CD4-positive, alpha-beta T cell (primary cell): ENCODE measurements around the gene VEGFA. TPM values are rescaled to one million over a fixed set of nuclear protein-coding genes. Genes with fewer than 3 reads are reported as not detected.

Source experiments
- ATAC-seq: fragments of 200-7000 bp; cut with Tn5 transposase; one replicate; pipeline ENCODE4 v1.10.0; 2022; ENCODE audit warnings: mild to moderate bottlenecking; ENCODE audit not compliant: poor library complexity
- CTCF ChIA-PET: fragments of 350-600 bp; sonication (Branson Sonifier 250); formaldehyde crosslinking; loops from one replicate; lab custom pipeline; 2021; ENCODE audit warnings: antibody characterized with exemption, inconsistent platforms; lab: Charles Lee
- POLR2A ChIA-PET: fragments of 350-600 bp; sonication (Branson Sonifier 250); formaldehyde crosslinking; loops from one replicate; lab custom pipeline; 2021; ENCODE audit warnings: antibody characterized with exemption, inconsistent platforms; lab: Charles Lee
- DNase-seq, 14 experiments: peaks; one replicate each; pipeline ENCODE4 v3.0.0-alpha.2; 2013 to 2020; ENCODE audit warnings: mixed read lengths in 2 of 14
- H3K27ac ChIP-seq, 2 donors: one replicate each; pipeline versions ENCODE4 v1.5.1 to v1.7.0; 2013; ENCODE audit warnings: low read length in 2 of 2, low read depth in 1 of 2, mild to moderate bottlenecking in 1 of 2
- H3K27me3 ChIP-seq, 2 experiments: 1 replicate in 1 of 2; 2 replicates in 1 of 2; pipeline versions ENCODE4 v1.6.1 to v1.7.0; 2013; ENCODE audit warnings: low read length in 2 of 2, control low read depth in 1 of 2, mild to moderate bottlenecking in 1 of 2, moderate library complexity in 1 of 2; ENCODE audit not compliant: insufficient read depth in 2 of 2, control insufficient read depth in 1 of 2
- H3K36me3 ChIP-seq: one replicate; pipeline ENCODE4 v1.6.1; 2013; ENCODE audit warnings: low read length, control low read depth; ENCODE audit not compliant: insufficient read depth
- H3K4me1 ChIP-seq: one replicate; pipeline ENCODE4 v1.6.1; 2013; ENCODE audit warnings: low read length, control low read depth; ENCODE audit not compliant: insufficient read depth
- H3K4me3 ChIP-seq: one replicate; pipeline ENCODE4 v1.5.1; 2013; ENCODE audit warnings: mild to moderate bottlenecking, low read length, moderate library complexity
- H3K9me3 ChIP-seq, 2 experiments: 1 replicate in 1 of 2; 2 replicates in 1 of 2; pipeline versions ENCODE4 v1.6.1 to v1.7.0; 2013; ENCODE audit warnings: low read length in 2 of 2, mild to moderate bottlenecking in 2 of 2, control low read depth in 1 of 2, moderate library complexity in 1 of 2; ENCODE audit not compliant: control insufficient read depth in 1 of 2, insufficient read depth in 1 of 2
- H3K27ac Mint-ChIP-seq: one replicate; pipeline ENCODE4 v1.8.0; 2020; ENCODE audit warnings: mixed read lengths
- H3K27me3 Mint-ChIP-seq: one replicate; pipeline ENCODE4 v1.8.0; 2021; ENCODE audit warnings: mixed read lengths
- H3K36me3 Mint-ChIP-seq: one replicate; pipeline ENCODE4 v1.8.0; 2021; ENCODE audit warnings: low read depth, mixed read lengths
- H3K4me1 Mint-ChIP-seq: one replicate; pipeline ENCODE4 v1.8.0; 2021; ENCODE audit warnings: low read depth, mixed read lengths
- H3K4me3 Mint-ChIP-seq: one replicate; pipeline ENCODE4 v1.8.0; 2020; ENCODE audit warnings: mild to moderate bottlenecking, mixed read lengths
- H3K9me3 Mint-ChIP-seq: one replicate; pipeline ENCODE4 v1.8.0; 2020; ENCODE audit warnings: mixed read lengths
- intact Hi-C, 2 experiments: fragments of 100-400 bp; cut with DNase I in 1 of 2; cut with micrococcal nuclease in 1 of 2; formaldehyde crosslinking; loops; one replicate each; pipeline versions ENCODE4 v1.15.1 to v1.9.0; 2023 to 2025; cut with DNase I, micrococcal nuclease
- total RNA-seq, 174 experiments: library from RNA in 2 of 174; stranded (reverse) in 2 of 174; gene quantifications; one replicate each; pipeline ENCODE4 v1.2.3 and lab custom pipeline; 2021 to 2026
- TF ChIP-seq, protein P1 (sequence below): fragments of 200-600 bp; IDR thresholded peaks from one replicate; pipeline ENCODE4 v1.8.0; 2022; ENCODE audit warnings: antibody characterized with exemption, mild to moderate bottlenecking

VEGFA gene
- total RNA-seq, 2 experiments from 2014 or later: 3.5 to 3.7 TPM

DNA sequence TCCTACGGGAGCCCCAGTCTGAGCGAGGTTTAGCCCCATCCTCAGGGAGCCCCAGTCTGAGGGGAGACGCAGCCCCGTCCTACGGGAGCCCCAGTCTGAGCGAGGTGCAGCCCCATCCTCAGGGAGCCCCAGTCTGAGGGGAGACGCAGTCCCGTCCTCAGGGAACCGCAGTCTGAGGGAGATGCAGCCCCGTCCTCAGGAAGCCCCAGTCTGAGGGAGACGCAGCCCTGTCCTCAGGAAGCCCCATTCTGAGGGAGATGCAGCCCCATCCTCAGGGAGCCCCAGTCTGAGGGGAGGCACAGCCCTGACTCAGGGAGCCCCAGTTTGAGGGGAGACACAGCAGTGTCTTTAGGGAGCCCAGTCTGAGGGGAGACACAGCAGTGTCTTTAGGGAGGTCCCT is 27.9 kb downstream of the VEGFA start:
- ATAC-seq: no peak
- no peaks in the 10 kb centered on the region for H3K27me3 Mint-ChIP-seq
- H3K36me3 Mint-ChIP-seq: no peaks in the 10 kb centered on the region
- no peak for DNase-seq
- H3K36me3 ChIP-seq: no peaks in the 10 kb centered on the region
- no peak overlapping the region for H3K4me3 ChIP-seq
- CTCF ChIA-PET: no interaction called here
- H3K4me3 Mint-ChIP-seq: no peak overlapping the region
- POLR2A ChIA-PET: no interaction called here
- TF ChIP-seq, protein P1, sequence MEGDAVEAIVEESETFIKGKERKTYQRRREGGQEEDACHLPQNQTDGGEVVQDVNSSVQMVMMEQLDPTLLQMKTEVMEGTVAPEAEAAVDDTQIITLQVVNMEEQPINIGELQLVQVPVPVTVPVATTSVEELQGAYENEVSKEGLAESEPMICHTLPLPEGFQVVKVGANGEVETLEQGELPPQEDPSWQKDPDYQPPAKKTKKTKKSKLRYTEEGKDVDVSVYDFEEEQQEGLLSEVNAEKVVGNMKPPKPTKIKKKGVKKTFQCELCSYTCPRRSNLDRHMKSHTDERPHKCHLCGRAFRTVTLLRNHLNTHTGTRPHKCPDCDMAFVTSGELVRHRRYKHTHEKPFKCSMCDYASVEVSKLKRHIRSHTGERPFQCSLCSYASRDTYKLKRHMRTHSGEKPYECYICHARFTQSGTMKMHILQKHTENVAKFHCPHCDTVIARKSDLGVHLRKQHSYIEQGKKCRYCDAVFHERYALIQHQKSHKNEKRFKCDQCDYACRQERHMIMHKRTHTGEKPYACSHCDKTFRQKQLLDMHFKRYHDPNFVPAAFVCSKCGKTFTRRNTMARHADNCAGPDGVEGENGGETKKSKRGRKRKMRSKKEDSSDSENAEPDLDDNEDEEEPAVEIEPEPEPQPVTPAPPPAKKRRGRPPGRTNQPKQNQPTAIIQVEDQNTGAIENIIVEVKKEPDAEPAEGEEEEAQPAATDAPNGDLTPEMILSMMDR: no peak
- peaks cover 13% of the 10 kb centered on the region for H3K4me1 ChIP-seq
- intact Hi-C loops: no loop called here
- H3K9me3 Mint-ChIP-seq: no peaks in the 10 kb centered on the region
- H3K9me3 ChIP-seq: no peaks in the 10 kb centered on the region
- no peaks in the 10 kb centered on the region for H3K4me1 Mint-ChIP-seq
- no peak overlapping the region for H3K27ac ChIP-seq
- H3K27me3 ChIP-seq: peaks cover 0 to 2% of the 10 kb centered on the region in 2 experiments
- no peak overlapping the region for H3K27ac Mint-ChIP-seq

DNA sequence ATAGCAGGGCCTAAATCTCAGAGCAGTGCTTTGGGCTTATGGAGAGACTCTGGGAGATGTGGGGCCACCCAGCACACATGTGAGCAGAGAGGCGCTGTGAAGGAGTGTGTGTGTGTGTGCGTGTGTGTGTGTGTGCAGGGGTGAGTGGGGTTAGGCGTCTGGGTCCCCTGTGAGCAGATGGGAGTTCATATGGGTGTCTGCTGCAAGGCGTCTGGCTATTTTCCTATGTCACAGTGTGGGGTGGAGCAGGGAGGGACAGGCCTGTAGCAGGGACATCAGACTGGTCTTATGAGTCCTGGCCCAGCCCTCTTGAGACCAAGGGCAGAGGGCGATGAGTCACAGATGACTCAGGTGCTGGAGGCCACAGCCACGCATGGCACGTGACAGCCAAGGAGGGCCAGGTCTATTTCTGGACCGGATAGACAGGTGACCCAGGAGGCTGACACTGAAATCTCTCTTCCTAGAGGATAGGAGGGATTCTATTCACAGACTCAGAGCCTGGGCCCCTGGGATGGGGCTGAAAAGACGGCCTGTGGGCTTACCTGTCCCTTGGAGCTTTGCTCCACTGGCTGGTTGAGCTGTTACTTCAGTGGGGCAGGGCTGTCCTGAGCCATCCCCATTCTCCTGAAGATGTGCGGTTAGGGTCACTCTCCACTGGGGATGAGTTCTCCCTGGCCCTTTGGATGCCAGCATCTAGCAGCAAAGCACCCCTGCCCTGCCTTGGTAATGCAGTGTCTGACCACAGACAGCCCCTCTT is 28.9 kb downstream of the VEGFA start:
- H3K36me3 ChIP-seq: no peaks in the 10 kb centered on the region
- intact Hi-C loops: no loop called here
- H3K27me3 ChIP-seq: peaks cover 0 to 2% of the 10 kb centered on the region in 2 experiments
- POLR2A ChIA-PET: no interaction called here
- no peak overlapping the region for H3K27ac ChIP-seq
- no peak overlapping the region for H3K4me3 ChIP-seq
- Mint-ChIP-seq H3K9me3 (no peaks in the 10 kb centered on the region), H3K4me1 (no peaks in the 10 kb centered on the region), H3K27me3 (no peaks in the 10 kb centered on the region), H3K27ac (no peak overlapping the region), H3K4me3 (no peak overlapping the region), H3K36me3 (no peaks in the 10 kb centered on the region)
- no peak for ATAC-seq
- CTCF ChIA-PET: no interaction called here
- DNase-seq: peak in 2 of 14 experiments; percentile 53 to 67
- TF ChIP-seq, protein P1: no peak
- no peaks in the 10 kb centered on the region for H3K9me3 ChIP-seq
- peaks cover 13% of the 10 kb centered on the region for H3K4me1 ChIP-seq

DNA sequence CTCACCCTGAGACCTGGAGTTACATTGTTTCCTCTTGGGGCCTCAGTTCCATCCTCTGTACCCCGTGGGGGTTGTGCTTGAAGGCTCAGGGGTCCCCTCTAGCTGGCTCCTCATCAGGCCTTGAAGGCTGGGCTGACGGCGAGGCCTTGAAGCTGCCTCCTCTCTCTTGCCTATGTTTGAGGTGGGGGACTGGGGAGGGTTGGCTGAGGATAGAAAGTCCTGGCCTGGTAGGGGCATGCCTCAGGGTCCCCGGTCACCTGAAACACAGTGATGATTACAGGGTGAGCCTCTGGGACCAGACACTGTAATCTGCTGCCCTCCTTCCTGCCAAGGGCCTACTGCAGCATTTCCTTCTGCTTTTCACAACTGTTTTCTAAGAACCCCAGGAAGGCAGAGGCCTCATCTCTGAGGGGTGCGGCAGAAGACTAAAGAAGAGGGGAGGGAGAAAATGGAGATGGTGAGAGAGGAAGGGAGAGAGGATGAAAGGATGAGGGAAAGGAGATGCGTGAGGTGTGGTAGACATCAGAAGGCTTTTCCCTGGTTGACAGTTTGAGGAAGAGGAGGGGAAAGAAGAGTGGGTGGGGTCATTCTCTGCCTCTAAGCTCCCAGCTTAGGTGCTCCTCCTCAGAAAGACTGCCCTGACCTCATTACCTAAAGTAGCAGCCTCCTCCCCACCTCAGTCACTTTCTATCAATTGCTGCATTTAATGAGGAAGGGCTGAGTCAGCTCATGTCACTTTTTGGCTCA is 29.7 kb downstream of the VEGFA start:
- no peaks in the 10 kb centered on the region for H3K4me1 Mint-ChIP-seq
- H3K27me3 ChIP-seq: peaks cover 0 to 2% of the 10 kb centered on the region in 2 experiments
- H3K36me3 ChIP-seq: no peaks in the 10 kb centered on the region
- intact Hi-C loops: no loop called here
- no peaks in the 10 kb centered on the region for H3K9me3 Mint-ChIP-seq
- H3K9me3 ChIP-seq: no peaks in the 10 kb centered on the region
- H3K4me3 Mint-ChIP-seq: no peak overlapping the region
- ATAC-seq (no peak), DNase-seq (peak in 1 of 14 experiments; percentile 18)
- H3K36me3 Mint-ChIP-seq: no peaks in the 10 kb centered on the region
- no peaks in the 10 kb centered on the region for H3K27me3 Mint-ChIP-seq
- peaks cover 13% of the 10 kb centered on the region for H3K4me1 ChIP-seq
- H3K27ac ChIP-seq: no peak overlapping the region
- ChIA-PET POLR2A (no interaction called here), CTCF (no interaction called here)
- TF ChIP-seq, protein P1: no peak
- H3K4me3 ChIP-seq: no peak overlapping the region
- H3K27ac Mint-ChIP-seq: no peak overlapping the region
